HepG2 (cell line): Measurements from ENCODE around the gene NR2F6. TPM values are rescaled to one million over a fixed set of nuclear protein-coding genes. Genes with fewer than 3 reads are reported as not detected.

Experiments
- BORCS8-MEF2B ChIP-seq: sonication (generic); formaldehyde crosslinking; IDR thresholded peaks from 2 replicates; pipeline ENCODE4 v1.8.0; 2022; ENCODE audit warnings: mild to moderate bottlenecking, missing genetic modification reagents
- CHCHD3 ChIP-seq: sonication (generic); formaldehyde crosslinking; IDR thresholded peaks from 2 replicates; pipeline ENCODE4 v1.8.0; 2022; ENCODE audit warnings: mild to moderate bottlenecking, missing genetic modification reagents, moderate library complexity
- FOSL2 ChIP-seq: sonication (generic); formaldehyde crosslinking; IDR thresholded peaks from 2 replicates; pipeline ENCODE4 v1.4.0; 2020; ENCODE audit warnings: missing genetic modification reagents
- HNRNPLL ChIP-seq: fragments of 200-400 bp; formaldehyde crosslinking; IDR thresholded peaks from 2 replicates; pipeline ENCODE4 v1.6.1; 2017; ENCODE audit warnings: mild to moderate bottlenecking, low read depth, low read length; ENCODE audit not compliant: poor library complexity, severe bottlenecking
- IRX3 ChIP-seq: sonication (generic); formaldehyde crosslinking; IDR thresholded peaks from 2 replicates; pipeline ENCODE4 v1.8.1; 2023; ENCODE audit warnings: mild to moderate bottlenecking, low read depth, missing genetic modification reagents, borderline replicate concordance
- MED13 ChIP-seq: sonication (generic); formaldehyde crosslinking; IDR thresholded peaks from 2 replicates; pipeline ENCODE4 v1.5.0; 2020; ENCODE audit warnings: missing genetic modification reagents
- NCOA1 ChIP-seq: sonication (generic); formaldehyde crosslinking; IDR thresholded peaks from 2 replicates; pipeline ENCODE4 v1.9.0; 2021; ENCODE audit warnings: missing genetic modification reagents
- NFIC ChIP-seq: IDR thresholded peaks from 2 replicates; pipeline ENCODE4 v1.6.1; 2012; ENCODE audit warnings: mild to moderate bottlenecking, low read length, inconsistent platforms
- NR2F6 ChIP-seq, 2 experiments: IDR thresholded peaks; 2 replicates each; pipeline ENCODE4 v1.6.1; 2016; ENCODE audit warnings: antibody characterized with exemption in 1 of 2, mild to moderate bottlenecking in 1 of 2
- NR3C1 ChIP-seq: sonication (generic); formaldehyde crosslinking; IDR thresholded peaks from 2 replicates; pipeline ENCODE4 v1.4.0; 2020; ENCODE audit warnings: missing genetic modification reagents
- PPARG ChIP-seq: conservative IDR thresholded peaks from 2 replicates; pipeline ENCODE4 v1.6.1; 2016; ENCODE audit warnings: missing biosample characterization, missing genetic modification reagents
- REXO4 ChIP-seq: sonication (generic); formaldehyde crosslinking; IDR thresholded peaks from 2 replicates; pipeline ENCODE4 v1.8.0; 2022; ENCODE audit warnings: missing genetic modification reagents, mild to moderate bottlenecking, borderline replicate concordance
- SMAD1 ChIP-seq: sonication (generic); formaldehyde crosslinking; IDR thresholded peaks from 2 replicates; pipeline ENCODE4 v1.4.0; 2020; ENCODE audit warnings: missing genetic modification reagents, low read depth, mild to moderate bottlenecking, borderline replicate concordance
- ZFYVE20 ChIP-seq: sonication (generic); formaldehyde crosslinking; IDR thresholded peaks from 2 replicates; pipeline ENCODE4 v1.8.0; 2023; ENCODE audit warnings: low read depth, mild to moderate bottlenecking, moderate library complexity, missing genetic modification reagents, borderline replicate concordance
- ZNF101 ChIP-seq: sonication (generic); formaldehyde crosslinking; IDR thresholded peaks from 2 replicates; pipeline ENCODE4 v1.4.0; 2020; ENCODE audit warnings: mild to moderate bottlenecking, low read depth, missing genetic modification reagents, borderline replicate concordance
- ZNF180 ChIP-seq: sonication (generic); formaldehyde crosslinking; IDR thresholded peaks from 2 replicates; pipeline ENCODE4 v1.4.0; 2020; ENCODE audit warnings: low read depth, missing genetic modification reagents, borderline replicate concordance
- ZNF20 ChIP-seq: sonication (generic); formaldehyde crosslinking; IDR thresholded peaks from 2 replicates; pipeline ENCODE4 v1.4.0; 2020; ENCODE audit warnings: mild to moderate bottlenecking, moderate library complexity, missing genetic modification reagents
- ZNF224 ChIP-seq: sonication (generic); formaldehyde crosslinking; IDR thresholded peaks from 2 replicates; pipeline ENCODE4 v1.5.0; 2020; ENCODE audit warnings: mild to moderate bottlenecking, missing genetic modification reagents
- ZNF460 ChIP-seq: sonication (generic); formaldehyde crosslinking; IDR thresholded peaks from 2 replicates; pipeline ENCODE4 v1.5.1; 2020; ENCODE audit warnings: missing genetic modification reagents, mild to moderate bottlenecking, borderline replicate concordance
- ZNF496 ChIP-seq: sonication (generic); formaldehyde crosslinking; IDR thresholded peaks from 2 replicates; pipeline ENCODE4 v1.8.1; 2023; ENCODE audit warnings: mild to moderate bottlenecking, moderate library complexity, missing genetic modification reagents; ENCODE audit not compliant: insufficient replicate concordance
- ZNF674 ChIP-seq: sonication (generic); formaldehyde crosslinking; IDR thresholded peaks from 2 replicates; pipeline ENCODE4 v1.5.0; 2020; ENCODE audit warnings: low read depth, mild to moderate bottlenecking, missing genetic modification reagents
- ZNF746 ChIP-seq: sonication (generic); formaldehyde crosslinking; IDR thresholded peaks from 2 replicates; pipeline ENCODE4 v1.8.0; 2022; ENCODE audit warnings: mild to moderate bottlenecking, missing genetic modification reagents
- ZNF749 ChIP-seq: sonication (generic); formaldehyde crosslinking; IDR thresholded peaks from 2 replicates; pipeline ENCODE4 v1.8.0; 2022; ENCODE audit warnings: mild to moderate bottlenecking, missing genetic modification reagents, moderate library complexity, borderline replicate concordance
- ZNF768 ChIP-seq: sonication (generic); formaldehyde crosslinking; IDR thresholded peaks from 2 replicates; pipeline ENCODE4 v1.4.0; 2020; ENCODE audit warnings: missing genetic modification reagents
- ZNF841 ChIP-seq: sonication (generic); formaldehyde crosslinking; IDR thresholded peaks from 2 replicates; pipeline ENCODE4 v1.8.1; 2023; ENCODE audit warnings: missing genetic modification reagents, borderline replicate concordance
- polyA plus RNA-seq, 8 experiments: library from polyadenylated mRNA; depleted of rRNA in 3 of 8; stranded (reverse) in 7 of 8; unstranded in 1 of 8; fragments of >200 nt; fragmentation: Illumina TruSeq in 4 of 8; extraction: Trizol in 4 of 8; gene quantifications; 2 replicates each; pipeline versions ENCODE4 v1.2.1 to v1.2.3, GENCODE V29; 2011 to 2016; ENCODE audit warnings: low read depth in 4 of 8, missing spikeins in 1 of 8, mixed read lengths in 1 of 8; ENCODE audit not compliant: insufficient read depth in 1 of 8
- total RNA-seq, 5 experiments: library from RNA; depleted of rRNA; stranded (reverse); fragments of >200 nt; fragmentation: Illumina TruSeq; extraction: Trizol; gene quantifications; 2 replicates each; pipeline ENCODE4 v1.2.3, GENCODE V29; 2016; ENCODE audit warnings: low read depth in 1 of 5
- TF ChIP-seq, protein P1 (sequence below): sonication (generic); formaldehyde crosslinking; IDR thresholded peaks from 2 replicates; pipeline ENCODE4 v1.8.1; 2023; ENCODE audit warnings: missing genetic modification reagents, inconsistent platforms, borderline replicate concordance
- TF ChIP-seq, protein P2 (sequence below): IDR thresholded peaks from 2 replicates; pipeline ENCODE4 v1.6.1; 2016; ENCODE audit warnings: control low read depth
- TF ChIP-seq, protein P3 (sequence below): sonication (generic); formaldehyde crosslinking; IDR thresholded peaks from 2 replicates; pipeline ENCODE4 v1.5.0; 2020; ENCODE audit warnings: missing genetic modification reagents

The NR2F6 gene
- total and polyA plus RNA-seq, 2 of the 13 experiments (the other 11 are each of a cell fraction or from before 2014, with no cell fraction given): 30.9 to 72.4 TPM

DNA sequence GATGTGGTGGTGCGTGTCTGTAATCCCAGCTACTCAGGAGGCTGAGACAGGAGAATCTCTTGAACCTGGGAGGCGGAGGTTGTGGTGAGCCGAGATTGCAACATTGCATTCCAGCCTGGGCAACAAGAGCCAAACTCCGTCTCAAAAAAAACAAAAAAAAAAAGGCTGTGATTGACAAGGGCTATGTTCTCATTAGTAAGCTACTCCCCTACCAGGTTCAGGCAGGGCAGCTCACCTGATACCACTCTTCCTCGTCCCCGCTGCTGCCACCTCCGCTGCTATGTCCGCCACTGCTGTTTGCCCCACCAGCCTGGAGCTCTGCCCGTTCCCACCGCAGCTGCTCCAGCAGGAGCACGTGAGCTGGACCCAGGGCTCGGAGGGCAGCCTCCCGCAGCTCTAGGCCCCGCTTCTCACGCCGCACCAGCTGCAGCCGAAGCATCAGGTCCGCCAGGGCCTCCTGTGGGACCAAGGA, 9.5 kb upstream of the NR2F6 start (continued):
- TF ChIP-seq, protein P1, sequence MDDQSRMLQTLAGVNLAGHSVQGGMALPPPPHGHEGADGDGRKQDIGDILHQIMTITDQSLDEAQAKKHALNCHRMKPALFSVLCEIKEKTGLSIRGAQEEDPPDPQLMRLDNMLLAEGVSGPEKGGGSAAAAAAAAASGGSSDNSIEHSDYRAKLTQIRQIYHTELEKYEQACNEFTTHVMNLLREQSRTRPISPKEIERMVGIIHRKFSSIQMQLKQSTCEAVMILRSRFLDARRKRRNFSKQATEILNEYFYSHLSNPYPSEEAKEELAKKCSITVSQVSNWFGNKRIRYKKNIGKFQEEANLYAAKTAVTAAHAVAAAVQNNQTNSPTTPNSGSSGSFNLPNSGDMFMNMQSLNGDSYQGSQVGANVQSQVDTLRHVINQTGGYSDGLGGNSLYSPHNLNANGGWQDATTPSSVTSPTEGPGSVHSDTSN (CRISPR knock-in tag): no peak
- TF ChIP-seq ZNF674 (no peak), BORCS8-MEF2B (no peak; the same call in 1 of the 2 replicates), PPARG (no peak), ZNF841 (CRISPR knock-in tag) (no peak), HNRNPLL (peak; percentile 51), ZNF180 (CRISPR knock-in tag) (no peak), ZNF749 (CRISPR knock-in tag) (no peak), CHCHD3 (no peak), ZNF20 (CRISPR knock-in tag) (no peak), ZNF101 (CRISPR knock-in tag) (no peak), NCOA1 (CRISPR knock-in tag) (no peak), ZNF224 (CRISPR knock-in tag) (no peak), IRX3 (CRISPR knock-in tag) (no peak), ZNF768 (CRISPR knock-in tag) (peak; percentile 44; the same call in 1 of the 2 replicates), NR3C1 (no peak), SMAD1 (CRISPR knock-in tag) (no peak), ZNF460 (CRISPR knock-in tag) (peak; percentile 80; the same call in 1 of the 2 replicates), ZFYVE20 (CRISPR knock-in tag) (0 out of 2 replicates have a peak, but pooled peaks have one; percentile 34), ZNF746 (no peak), MED13 (CRISPR knock-in tag) (no peak), ZNF496 (CRISPR knock-in tag) (no peak), NR2F6 (IDR thresholded peaks at IDR 0.05) (no peak), NR2F6 (CRISPR knock-in tag; IDR thresholded peaks at IDR 0.05) (0 out of 2 replicates have a peak, but pooled peaks have one; percentile 30), FOSL2 (CRISPR knock-in tag) (0 out of 2 replicates have a peak, but pooled peaks have one; percentile 33), REXO4 (CRISPR knock-in tag) (no peak), NFIC (no peak)
- TF ChIP-seq, protein P2, sequence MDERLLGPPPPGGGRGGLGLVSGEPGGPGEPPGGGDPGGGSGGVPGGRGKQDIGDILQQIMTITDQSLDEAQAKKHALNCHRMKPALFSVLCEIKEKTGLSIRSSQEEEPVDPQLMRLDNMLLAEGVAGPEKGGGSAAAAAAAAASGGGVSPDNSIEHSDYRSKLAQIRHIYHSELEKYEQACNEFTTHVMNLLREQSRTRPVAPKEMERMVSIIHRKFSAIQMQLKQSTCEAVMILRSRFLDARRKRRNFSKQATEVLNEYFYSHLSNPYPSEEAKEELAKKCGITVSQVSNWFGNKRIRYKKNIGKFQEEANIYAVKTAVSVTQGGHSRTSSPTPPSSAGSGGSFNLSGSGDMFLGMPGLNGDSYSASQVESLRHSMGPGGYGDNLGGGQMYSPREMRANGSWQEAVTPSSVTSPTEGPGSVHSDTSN (CRISPR knock-in tag): peak; percentile 69
- TF ChIP-seq, protein P3, sequence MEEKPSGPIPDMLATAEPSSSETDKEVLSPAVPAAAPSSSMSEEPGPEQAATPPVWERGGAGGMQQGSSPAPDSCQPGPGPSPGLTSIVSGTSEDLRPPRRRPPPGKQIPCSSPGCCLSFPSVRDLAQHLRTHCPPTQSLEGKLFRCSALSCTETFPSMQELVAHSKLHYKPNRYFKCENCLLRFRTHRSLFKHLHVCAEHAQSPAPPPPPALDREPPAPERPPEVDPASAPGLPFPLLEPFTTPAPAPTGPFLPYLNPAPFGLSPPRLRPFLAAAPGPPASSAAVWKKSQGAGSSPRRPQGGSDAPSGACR: no peak
